HG02642 (cell line): ENCODE measurements around the gene EFNA4.

Source experiments
- ATAC-seq: cut with Tn5 transposase; IDR thresholded peaks from one replicate; pipeline ENCODE4 v1.9.1; 2021; ENCODE audit warnings: mild to moderate bottlenecking; ENCODE audit not compliant: unreplicated experiment, poor library complexity

EFNA4 gene

GRCh38 chr1:155051342-155051776 is 12.2 kb upstream of the EFNA4 start:
- no peak for ATAC-seq

- ATAC-seq: peak; percentile 7
Measured at GRCh38 chr1:155051777-155052398, 11.7 kb upstream of the EFNA4 start.

- no peak for ATAC-seq
Measured at GRCh38 chr1:155052439-155053395, 10.8 kb upstream of the EFNA4 start.

- no peak for ATAC-seq
Measured at GRCh38 chr1:155053531-155054105, 9.9 kb upstream of the EFNA4 start.

GRCh38 chr1:155057104-155057503 is 6.4 kb upstream of the EFNA4 start:
- no peak for ATAC-seq

GRCh38 chr1:155057788-155058211 is 5.7 kb upstream of the EFNA4 start:
- no peak for ATAC-seq

GRCh38 chr1:155060736-155061135 is 2.8 kb upstream of the EFNA4 start:
- no peak for ATAC-seq

- peak; percentile 38 for ATAC-seq
Measured at GRCh38 chr1:155061381-155062150, 2.0 kb upstream of the EFNA4 start.

GRCh38 chr1:155062151-155062686 is 1.3 kb upstream of the EFNA4 start:
- no peak for ATAC-seq

GRCh38 chr1:155062702-155063411 is 683 bp upstream of the EFNA4 start:
- peak; percentile 8 for ATAC-seq

GRCh38 chr1:155064111-155064831 is 731 bp downstream of the EFNA4 start:
- peak; percentile 14 for ATAC-seq

GRCh38 chr1:155064832-155065429 is 1.4 kb downstream of the EFNA4 start:
- no peak for ATAC-seq

GRCh38 chr1:155066777-155067176 is 3.2 kb downstream of the EFNA4 start:
- no peak for ATAC-seq

GRCh38 chr1:155068599-155068998 is 5.1 kb downstream of the EFNA4 start:
- no peak for ATAC-seq

- ATAC-seq: no peak
Measured at GRCh38 chr1:155069551-155070157, 6.1 kb downstream of the EFNA4 start.

GRCh38 chr1:155070158-155070621 is 6.7 kb downstream of the EFNA4 start:
- no peak for ATAC-seq

GRCh38 chr1:155070721-155071569 is 7.4 kb downstream of the EFNA4 start:
- ATAC-seq: no peak
